KG1 (cell line): ENCODE data around the gene CFAP43.

Source experiments
- DNase-seq: peaks from one replicate; lab custom pipeline; 2025; lab: John Stamatoyannopoulos, UW

Gene CFAP43, protein sequence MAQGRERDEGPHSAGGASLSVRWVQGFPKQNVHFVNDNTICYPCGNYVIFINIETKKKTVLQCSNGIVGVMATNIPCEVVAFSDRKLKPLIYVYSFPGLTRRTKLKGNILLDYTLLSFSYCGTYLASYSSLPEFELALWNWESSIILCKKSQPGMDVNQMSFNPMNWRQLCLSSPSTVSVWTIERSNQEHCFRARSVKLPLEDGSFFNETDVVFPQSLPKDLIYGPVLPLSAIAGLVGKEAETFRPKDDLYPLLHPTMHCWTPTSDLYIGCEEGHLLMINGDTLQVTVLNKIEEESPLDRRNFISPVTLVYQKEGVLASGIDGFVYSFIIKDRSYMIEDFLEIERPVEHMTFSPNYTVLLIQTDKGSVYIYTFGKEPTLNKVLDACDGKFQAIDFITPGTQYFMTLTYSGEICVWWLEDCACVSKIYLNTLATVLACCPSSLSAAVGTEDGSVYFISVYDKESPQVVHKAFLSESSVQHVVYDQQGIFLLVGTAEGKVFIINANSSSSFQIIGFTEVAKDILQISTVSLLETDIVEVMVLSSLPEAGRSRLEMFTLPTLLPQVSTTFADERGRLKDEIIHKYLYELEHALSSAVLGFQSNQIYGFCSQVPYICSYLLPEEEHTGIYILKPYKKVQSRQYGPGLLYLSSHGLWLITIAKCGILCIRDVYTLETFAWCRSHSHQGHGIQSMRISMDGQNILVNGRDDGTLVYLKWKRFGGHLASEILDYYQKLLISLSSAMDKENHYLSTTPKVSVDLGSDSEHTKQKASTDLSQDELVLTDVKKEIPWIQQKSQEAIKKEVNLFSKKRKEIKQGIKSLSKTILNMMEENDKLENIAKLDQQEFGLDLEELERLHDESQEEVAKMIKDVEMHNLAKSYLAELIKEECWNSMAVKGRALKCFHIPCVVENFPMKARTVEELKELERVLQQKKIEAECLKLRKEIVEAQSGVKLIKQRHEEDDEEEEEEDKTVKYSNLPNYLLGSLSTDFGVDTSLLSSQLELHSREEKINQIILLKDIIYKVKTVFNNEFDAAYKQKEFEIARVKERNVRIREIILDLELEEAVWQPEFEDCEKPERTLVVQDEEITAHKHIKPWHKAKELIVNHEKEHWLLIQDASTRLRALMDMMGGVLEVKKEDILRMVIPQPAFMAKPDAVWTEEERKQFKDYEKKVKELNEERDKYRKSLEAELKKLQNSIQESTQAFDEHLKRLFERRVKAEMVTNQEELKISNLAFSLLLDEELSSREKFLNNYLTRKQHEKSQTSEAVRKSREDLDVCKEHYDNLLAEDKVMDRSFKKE (N-terminal part only)

DNA sequence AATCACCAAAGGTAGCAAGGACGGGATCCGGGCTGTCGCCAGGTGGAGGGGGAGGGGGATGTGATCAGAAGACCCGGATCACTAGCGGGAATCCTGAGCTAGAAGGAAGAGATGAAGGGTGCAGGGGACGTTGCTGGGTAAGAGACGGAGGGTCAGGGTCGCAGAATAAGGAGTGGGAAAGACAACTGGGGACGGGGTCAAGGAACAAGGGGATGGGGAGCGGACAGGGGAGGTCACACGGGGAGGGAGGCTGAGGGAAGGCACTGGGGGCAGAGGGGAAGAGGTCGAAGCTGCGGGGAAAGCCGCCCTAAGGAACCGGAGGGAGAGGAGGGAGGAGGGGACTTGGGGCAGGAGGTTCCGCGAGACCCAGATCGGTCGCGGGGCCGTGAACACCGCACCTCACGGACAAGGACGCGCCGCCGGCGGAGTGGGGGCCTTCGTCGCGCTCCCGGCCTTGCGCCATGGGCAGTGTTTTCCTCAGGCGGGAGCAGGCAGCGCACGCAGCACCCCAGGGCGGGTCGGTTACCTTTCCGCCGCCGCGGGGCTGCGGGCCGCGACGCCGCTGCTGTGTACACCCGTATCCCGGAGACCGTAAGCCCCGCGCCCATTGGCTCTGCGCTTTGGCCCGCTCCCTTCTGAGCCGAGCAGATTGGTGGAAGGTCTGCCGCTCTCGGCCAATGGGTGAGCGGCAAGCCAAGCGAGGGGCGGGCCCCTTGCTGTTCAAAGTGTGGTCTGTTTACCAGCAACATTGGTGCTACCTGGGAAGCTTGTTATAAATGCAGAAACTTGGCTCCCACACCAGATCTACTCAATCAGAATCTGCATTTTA lies at the start of gene CFAP43:
Gene CFAP43 (minus strand): TSS at position 581 of the 829 bp plus-strand sequence. CDS start 118 bp downstream, at position 463.
- peak; percentile 79 for DNase-seq

DNA sequence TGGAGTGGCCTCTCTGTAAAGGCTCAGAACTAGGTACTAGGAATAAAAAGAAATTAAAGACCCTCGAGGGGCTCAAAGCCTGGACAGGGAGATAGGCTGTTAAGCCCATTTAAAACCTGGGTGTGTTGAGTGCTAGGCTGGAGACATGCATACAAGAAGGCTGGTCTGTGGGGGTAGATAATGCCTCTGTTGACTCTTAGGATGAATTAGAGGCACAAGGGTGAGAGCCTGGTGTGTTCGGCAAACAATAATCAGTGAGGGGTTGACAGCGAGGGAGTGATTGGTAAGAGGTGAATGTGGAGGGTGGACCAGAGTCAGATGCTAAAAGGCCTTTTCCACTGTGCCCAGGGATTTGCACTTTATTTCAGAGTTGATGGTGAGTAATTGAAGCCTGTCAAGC lies 49.5 kb upstream of the CFAP43 start:
- no peak for DNase-seq

DNA sequence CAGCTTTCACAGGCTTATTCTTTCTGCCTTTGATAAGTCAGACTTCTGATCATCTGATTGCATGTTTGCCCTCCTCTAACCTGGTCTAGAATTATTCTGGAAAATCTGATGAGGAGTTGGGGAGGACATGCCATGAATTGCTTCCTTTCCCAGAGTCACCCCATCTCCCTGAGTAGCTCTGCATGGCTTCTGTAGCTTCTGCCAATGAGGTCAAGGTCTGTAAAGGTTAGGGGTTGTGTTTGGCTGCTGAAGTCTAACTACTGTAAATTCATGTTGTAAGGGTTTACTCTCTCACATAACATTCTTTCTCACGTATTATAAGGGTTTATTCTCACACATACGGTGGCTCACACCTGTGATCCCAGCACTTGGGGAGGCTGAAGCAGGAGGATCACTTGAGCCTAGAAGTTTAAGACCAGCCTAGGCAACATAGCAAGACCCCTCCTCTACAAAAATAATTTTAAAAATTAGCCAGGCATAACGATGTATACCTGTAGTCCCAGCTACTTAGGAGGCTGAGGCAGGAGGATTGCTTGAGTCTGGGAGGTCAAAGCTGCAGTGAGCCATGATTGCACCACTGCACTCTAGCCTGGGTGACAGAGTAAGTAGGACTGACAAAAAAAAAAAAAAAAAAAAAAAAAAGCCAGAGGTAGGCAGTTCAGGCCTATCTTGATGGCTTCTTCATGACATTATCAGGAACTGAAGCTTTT lies 47.5 kb upstream of the CFAP43 start:
- DNase-seq = no peak

DNA sequence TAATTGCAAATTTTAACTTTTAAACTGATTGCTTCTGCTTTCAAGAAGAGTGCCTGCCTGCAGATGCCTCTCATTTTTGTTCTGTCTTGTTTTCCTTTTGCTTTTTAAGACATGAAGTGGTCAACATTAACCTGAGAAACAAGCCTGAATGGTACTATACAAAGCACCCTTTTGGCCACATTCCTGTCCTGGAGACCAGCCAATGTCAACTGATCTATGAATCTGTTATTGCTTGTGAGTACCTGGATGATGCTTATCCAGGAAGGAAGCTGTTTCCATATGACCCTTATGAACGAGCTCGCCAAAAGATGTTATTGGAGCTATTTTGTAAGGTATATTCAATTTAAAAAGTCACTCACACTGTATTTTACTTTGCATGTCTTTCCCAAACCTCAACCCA lies 45.6 kb upstream of the CFAP43 start:
- no peak for DNase-seq

DNA sequence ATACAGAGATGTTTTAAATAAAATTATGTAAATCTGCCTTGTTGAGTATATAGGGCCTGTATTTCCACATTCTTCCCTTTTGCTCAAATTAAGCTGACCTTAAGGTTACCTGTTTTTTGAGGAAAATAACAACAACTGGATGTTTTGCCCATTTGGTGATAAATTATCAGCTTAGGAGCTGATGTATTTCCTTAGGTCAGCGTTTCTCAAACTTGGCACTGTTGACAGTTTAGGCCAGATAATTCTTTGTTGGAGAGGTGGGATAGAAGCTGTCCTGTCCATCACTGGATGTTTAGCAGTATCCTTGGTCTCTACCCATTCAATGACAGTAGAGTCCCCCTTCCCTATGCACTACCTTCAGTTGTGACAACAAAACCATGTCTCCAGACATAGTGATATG lies 44.0 kb upstream of the CFAP43 start:
- DNase-seq = no peak

DNA sequence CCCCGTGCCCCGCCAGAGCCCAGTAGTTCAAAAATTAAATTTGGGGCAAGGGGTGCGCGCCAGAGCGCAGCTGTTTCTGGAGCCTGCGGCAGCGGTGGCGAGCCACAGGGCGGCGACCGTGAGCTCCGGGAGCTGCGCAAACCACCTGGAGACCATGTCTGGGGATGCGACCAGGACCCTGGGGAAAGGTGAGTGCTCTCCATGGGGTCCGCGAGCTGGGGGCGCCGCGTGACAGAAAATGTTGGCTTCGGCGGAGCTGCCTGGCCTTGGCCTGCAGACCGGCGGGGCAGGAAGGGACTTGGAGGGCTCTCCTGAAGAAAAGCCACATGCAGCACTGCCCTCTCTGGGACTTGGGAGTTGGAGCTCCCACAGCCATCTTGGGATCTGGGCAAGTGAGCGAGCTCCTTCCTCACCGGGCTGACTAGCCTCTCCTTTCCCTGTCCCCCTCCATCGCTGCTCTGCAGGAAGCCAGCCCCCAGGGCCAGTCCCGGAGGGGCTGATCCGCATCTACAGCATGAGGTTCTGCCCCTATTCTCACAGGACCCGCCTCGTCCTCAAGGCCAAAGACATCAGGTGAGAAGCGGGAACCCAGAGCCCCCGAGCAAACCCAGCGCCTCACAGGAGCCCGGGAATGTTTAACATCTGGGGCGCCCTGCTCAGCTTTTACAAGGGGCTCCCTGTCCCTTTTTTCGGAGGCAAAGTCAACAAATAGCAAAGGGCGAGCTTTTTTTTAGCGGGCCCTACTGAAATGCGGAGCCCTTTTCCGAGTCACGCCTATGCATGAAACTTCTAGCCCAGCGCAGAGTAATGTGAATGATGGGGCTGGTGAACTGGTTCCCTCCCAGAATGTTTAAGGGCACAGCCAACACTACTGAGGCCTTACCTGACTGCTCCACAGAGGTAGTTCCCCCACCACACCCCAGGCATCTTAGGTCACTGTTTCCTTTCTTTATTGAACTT lies 42.9 kb upstream of the CFAP43 start:
- no peak for DNase-seq

DNA sequence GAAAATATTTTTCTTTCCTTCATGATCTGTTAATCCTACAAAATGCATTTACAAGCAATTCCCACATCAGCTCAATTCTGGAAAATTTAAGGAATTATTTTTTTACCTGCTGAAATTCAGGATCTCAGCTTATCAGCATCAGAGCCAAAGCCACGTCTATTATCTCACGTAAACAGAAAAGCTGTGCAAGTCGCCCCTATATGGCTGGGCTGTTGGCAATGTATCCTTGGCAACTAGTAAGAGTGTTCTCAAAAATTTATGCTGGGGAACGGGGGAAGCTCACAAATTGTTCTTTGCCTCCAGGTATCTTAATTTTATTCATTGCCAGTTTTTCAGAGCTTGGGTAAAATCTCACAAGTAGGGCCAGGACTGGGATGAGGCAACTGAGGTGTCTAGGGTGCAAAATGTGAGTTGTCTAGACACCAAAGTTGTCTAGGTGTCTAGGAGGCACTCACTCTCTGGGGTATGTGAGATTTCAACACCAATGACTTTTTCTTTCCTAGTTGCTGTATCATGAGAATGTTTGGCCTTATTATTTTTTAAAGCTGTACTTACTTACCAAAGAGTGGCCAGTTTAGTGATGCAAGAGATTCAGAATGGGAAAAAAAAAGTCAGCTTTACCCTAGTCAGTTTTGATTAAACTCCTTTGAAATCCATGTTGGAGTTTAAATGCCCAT lies 41.9 kb upstream of the CFAP43 start:
- no peak for DNase-seq

DNA sequence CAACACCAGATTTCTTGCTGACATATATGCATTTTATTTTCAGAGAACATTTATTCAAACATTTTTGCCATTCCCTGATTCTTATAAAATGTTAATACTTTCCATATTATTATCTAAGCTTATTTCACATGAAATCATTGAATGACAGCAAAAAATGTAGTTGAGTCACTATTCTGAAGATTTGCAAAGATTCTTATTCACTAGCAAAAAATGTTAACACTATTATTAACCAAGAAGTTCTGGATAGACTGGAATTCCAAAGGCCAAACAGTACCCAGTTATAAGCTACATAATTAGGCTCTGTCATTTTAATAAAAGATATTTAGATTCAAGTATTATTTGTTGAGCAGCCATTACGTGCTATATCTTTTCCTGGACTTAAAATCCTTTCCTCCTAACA lies 41.1 kb upstream of the CFAP43 start:
- no peak for DNase-seq

DNA sequence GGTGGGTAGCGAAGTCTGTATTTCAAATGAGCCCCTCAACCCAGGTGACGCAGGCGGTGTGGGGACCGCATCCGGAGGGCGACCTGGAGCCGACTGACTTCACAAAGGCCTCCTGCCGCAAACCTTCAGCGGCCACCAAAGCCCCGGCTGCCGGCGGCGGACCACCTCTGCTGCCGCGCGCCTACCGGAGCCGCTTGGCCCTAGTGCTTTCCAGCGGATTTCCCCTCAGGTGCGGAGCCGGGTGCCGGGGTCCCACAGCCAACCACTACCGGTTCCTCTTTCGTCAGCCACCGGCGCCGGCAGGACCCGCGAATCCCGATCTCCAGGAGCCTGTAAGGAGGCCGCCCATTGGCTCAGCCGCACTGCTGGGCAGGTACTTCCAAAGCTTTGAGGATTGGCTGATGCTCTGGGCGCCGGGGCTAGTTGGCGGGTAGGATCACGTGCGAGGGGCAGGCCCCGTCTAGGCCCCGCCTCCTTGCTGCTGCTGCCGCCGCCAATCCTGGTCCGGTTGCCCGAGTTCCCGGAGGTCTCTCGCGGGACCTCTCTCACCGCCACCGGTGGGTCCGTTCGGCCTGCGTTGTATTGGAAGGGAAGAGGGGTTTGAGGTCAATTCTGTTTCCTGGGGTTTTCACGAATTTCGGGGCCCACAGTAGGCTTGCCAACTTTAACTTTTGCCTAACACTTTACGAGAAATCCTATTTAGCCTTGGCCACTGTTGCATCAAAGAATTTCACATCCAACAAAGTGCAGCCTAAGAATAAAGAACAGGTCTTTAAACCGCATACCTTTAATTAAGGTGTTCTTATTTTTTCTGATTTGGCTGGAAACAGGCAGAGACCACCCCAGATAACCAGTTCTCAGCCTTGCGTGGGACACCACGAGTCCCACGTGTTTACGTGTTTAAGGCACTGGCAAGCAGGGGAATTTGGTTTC lies 36.8 kb upstream of the CFAP43 start, which contains the start of gene GSTO2:
Gene GSTO2 (plus strand): TSS at position 472 of the 933 bp plus-strand sequence. CDS start 5,732 bp downstream, outside the sequence.
- DNase-seq = peak; percentile 96

DNA sequence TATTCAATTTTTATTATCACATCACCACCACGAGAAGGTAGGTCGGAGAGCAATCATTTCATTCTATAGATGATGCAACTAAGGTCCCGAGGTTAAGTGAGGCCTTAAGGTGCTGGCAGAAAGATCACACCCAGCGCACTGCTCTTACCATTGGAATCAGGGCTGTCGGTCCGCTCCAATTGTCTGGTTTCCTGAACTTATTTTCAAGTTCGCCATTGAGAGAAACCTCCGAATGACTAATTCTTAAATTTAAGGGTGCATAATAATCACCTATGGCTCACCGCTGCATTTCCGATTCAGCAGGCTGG lies 36.2 kb upstream of the CFAP43 start:
- no peak for DNase-seq

DNA sequence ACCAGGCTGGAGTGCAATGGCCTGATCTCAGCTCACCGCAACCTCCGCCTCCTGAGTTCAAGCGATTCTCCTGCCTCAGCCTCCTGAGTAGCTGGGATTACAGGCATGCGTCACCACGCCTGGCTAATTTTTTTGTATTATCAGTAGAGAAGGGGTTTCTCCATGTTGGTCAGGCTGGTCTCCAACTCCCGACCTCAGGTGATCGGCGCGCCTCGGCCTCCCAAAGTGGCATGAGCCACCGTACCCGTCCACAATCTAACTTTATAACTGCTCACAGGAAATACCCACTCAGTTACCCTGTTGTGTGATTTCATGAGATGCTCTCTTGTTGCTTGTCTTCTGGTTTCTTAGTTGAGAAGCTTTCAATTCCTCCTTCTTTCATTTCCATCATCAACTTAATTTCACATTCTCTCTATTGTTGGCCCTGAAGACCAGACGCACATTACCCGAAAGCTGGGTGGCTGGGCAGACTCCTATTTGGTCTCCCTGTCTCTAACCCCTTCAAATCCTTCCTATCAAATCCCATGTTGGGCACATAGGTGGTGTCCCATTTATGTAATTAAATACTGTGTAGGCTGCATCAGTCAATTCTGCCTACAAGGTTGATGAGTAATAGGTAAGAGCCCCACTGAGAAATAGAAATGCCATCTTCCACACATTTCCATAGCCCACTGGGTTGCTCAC lies 35.7 kb upstream of the CFAP43 start:
- no peak for DNase-seq

DNA sequence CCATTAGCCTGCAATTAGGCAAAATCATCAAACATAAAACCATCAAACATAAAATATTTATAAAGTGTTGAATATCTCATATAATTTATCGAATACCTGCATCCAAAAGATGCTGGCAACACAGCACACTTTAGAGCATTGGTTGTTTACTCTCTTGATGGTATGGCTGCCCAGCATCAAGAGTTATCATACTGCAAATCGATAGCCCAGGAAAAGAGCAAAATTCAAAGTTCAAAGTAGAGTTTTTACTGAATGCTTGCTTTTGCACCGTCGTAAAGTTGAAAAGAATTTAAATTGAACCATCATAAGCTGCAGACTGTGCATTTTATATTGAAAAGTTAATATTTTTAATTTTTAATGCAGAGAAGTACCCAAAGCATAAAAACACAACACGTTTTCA lies 32.6 kb upstream of the CFAP43 start:
- DNase-seq = no peak

DNA sequence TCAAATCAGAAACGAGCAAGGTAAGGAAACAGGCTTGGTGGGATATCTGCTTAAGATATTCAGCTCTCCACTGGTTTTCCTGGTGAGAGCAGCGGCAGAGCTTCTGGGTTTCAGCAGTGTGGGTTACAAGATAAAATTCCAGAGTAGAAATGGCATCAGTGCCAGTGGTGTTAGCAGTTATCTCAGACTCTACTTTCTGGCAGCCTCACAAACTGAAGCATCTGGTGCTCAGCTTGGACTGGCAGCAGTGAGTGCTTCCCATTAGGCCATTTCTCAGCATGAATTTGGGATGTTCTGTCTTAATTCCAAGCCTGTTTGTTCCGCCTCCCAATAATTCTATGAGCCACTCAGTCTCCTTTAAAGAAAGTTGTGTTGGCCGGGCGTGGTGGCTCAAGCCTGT lies 29.9 kb upstream of the CFAP43 start:
- DNase-seq = no peak

DNA sequence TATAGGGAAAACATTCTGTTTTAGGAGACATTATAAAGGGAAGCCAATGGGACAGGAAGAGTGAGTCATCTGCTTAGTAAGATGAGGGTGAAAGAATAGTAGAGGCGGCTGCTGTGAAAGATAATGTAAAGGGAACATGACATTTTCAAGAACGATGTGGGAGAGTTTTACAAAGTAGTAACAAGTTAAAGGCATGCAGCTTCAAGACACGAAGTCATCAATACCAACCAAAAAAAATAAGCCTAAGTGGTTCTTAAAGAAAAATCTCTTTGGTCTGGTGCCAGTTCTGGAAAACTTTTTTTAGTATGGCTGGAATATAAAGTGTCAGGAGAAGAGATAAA lies 28.6 kb upstream of the CFAP43 start:
- no peak for DNase-seq

DNA sequence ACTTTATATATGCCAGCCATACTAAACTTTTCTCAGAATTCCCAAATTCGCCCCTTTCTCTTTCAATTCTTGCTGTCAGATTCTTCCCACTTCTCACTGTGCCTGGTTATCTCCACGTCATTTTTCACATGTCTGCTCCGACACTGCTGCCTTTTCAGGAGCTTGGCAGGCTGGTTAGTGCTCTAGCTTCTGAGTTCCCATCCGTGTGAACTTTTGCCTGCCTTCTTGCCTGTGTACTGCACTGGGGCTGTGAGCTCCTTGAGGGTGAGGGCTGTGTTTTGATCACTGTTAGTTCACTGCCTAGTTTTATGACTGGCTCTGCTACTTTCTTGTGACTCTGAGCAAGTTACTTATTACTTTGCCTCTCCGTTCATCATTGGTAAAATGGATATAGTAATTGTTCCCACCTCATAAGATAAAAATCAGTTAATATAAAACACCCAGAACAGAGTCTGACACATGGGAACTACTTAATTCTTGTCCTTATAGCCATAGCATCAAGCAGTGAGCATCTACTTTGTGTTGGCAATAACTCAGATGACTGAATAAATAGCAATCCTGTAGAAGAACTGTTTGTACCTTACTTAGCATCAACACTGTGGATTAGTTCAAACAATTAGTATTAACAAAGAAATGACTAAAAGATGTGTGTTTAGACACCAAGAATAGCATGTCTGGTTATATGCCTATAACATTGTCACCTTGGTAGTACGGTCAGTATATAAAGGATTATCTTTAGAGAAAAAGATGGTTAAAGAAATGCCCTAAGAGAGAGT lies 28.0 kb upstream of the CFAP43 start:
- DNase-seq = no peak

DNA sequence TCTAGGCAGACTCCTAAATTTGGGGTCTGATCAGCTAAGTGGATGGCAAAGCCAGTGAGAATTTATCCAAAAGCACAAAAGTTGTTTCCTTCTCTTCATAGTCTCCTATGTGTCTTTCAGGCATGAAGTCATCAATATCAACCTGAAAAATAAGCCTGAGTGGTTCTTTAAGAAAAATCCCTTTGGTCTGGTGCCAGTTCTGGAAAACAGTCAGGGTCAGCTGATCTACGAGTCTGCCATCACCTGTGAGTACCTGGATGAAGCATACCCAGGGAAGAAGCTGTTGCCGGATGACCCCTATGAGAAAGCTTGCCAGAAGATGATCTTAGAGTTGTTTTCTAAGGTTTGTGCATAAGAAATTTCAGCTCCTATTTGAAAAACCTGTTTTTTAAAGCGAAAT lies 27.3 kb upstream of the CFAP43 start:
- DNase-seq = no peak

DNA sequence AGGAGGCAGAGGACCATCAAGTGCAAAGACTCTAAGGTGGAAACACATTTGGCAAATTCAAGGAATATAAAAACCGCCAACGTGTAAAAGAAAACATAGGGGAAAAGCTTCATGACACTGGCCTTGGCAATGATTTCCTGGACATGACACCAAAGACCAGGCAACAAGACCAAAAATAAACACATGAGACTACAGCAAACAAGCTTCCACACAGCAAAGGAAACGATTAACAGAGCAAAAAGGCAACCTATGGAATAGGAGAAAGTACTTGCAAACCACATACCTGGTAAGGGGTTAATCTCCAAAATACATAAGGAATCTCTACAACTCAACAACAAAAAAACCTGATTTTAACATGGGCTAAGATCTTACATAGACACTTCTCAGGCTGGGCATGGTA lies 26.0 kb upstream of the CFAP43 start:
- DNase-seq = no peak
